ENCODE measurements around the gene PLCH1.

PLCH1 gene

GRCh38 chr3:155604126-155604525 lies 140.7 kb downstream of the PLCH1 start:
- no peak for DNase-seq

GRCh38 chr3:155603302-155603701 lies 141.6 kb downstream of the PLCH1 start:
- DNase-seq, result no peak

GRCh38 chr3:155602307-155602706 lies 142.6 kb downstream of the PLCH1 start:
- DNase-seq, result no peak

DNA sequence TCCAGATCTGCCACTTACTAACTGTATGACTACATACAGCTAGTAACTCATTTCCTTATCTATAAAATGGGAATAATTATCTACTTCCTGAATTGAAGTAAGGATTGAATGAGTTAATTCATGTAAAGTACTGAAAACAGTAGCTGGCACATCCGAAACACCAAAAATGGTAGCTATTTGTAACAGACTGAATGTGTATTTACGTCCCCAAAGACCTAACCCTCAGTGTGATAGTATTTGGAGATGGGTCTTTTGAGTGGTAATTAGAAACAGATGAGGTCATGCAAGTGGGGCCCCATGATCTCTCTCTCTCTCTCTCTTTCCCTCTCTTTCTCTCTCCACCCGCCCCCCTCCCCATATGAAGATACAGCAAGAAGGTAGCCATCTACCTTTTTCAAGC lies 146.2 kb downstream of the PLCH1 start:
- DNase-seq, result no peak

GRCh38 chr3:155596615-155597014 lies 148.3 kb downstream of the PLCH1 start:
- no peak for DNase-seq

DNA sequence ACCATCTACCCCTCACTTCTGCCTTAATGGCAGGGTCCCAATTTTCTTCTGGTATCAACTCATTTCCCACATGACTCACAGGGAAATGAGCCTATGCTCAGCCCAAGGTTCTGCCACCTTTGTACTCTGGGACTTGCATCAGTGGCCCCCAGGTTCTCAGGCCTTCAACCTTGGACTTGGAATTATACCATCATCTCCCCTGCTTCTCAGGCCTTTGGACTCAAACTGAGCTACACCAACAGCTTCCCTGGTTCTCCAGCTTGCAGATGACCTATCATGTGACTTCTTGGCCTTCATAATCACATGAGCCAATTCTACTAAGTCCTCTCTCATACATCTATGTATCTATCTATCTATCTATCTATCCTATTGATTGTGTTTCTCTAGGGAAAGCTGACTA lies 149.5 kb downstream of the PLCH1 start:
- no peak for DNase-seq

DNA sequence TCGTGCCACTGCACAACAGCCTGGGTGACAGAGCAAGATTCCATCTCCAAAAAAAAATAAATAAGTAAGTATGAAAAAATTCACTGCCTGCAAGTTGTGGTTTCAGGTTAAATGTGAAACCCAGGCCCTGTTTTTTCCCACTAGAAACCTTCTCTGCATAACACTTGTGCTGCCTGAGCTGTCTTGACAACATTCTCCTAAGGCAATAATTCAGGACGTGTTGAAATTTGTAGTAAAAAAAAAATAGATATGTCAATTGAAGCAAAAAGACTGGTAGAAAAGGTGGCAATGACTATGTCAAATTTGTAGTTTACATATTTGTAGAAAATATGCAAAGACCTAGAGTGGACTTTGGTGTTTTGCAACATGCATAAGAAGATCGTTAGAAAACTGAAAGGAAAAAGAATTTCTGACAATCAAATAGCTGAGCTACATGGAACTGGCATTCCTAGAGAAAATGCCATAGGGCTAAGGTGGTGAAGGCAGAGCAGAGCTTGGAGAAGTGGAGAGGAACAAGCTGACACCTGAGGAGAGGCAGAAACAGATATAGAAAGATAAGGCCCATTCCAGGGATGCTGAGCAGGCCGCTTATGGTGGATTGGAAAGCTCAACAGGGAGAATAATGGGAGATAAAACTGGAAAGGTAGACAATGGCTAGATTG lies 150.2 kb downstream of the PLCH1 start:
- DNase-seq, result no peak

DNA sequence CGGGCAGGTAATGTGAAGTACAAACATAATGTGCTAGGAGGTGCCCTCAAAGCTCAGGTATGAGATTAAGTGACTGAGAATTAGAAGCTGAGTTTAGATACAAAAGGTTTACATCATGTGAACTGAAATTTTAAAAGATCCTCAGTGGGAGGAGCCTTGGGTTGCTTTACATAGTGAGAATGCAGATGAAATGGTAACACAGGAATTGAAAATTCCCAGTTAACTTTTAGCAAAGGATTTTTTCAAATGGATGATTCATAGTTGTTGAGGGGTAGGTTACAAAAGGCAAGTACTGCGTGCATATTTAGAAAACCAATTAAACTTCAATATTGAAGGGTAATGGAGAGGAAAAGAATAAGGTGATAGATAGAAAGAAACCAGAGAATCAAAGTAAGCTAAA lies 157.3 kb downstream of the PLCH1 start:
- DNase-seq, result no peak

DNA sequence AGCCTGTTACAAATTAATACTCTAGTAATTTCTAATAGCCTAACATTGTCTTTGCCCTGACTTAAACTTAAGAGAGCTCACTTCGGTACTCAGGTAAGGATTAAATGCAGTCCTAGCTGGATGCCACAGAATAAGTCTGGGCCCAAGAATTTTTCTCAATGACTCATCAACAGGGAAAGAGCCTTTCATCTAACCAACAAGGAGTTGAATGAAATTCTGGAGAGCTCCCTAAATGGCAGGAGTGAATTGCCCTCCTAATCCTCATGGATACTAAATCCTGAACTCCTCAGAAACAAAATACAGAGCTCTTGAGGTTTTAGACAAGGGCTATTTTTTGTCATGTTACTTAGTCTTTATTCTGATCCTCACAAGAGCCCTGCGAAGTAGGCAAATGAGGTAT lies 159.5 kb downstream of the PLCH1 start:
- DNase-seq, result no peak

DNA sequence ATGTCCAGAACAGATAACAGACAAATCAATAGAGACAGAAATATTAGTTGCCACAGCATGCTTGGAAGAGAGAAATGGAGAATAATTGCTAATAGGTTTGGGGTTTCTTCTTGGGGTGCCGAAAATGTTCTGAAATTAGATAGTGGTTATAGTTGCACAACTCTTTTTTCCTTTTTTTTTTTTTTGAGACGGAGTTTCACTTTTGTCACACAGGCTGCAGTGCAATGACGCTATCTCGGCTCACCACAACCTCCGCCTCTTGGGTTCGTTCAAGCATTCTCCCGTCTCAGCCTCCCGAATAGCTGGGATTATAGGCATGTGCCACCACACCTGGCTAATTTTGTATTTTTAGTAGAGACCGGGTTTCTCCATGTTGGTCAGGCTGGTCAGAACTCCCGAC lies 163.3 kb downstream of the PLCH1 start:
- DNase-seq, result no peak

GRCh38 chr3:155572085-155572484 lies 172.8 kb downstream of the PLCH1 start:
- no peak for DNase-seq

GRCh38 chr3:155568295-155568694 lies 176.6 kb downstream of the PLCH1 start:
- no peak for DNase-seq

- no peak for DNase-seq
Observed at GRCh38 chr3:155560594-155560993, 184.3 kb downstream of the PLCH1 start.

DNA sequence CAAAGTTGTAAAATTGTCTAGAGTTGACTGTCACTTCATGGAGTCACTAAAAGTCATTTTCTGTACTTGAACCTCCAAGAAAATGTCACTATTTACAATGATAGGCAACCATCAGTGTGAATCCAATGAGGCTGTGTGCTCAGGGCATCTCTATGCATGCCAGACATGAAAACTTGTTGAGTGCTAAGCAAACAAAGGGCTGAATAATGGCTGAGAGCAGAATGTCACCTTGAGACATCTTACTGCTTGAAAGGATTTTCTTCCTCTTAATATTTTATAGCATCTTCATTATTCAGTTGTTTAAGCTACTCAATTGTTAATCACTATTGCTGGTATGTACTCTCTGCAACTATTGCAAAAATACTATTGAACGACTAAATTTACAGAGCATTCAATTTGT lies 184.7 kb downstream of the PLCH1 start:
- no peak for DNase-seq

GRCh38 chr3:155556531-155556930 lies 188.3 kb downstream of the PLCH1 start:
- no peak for DNase-seq

GRCh38 chr3:155555479-155556060 lies 189.3 kb downstream of the PLCH1 start:
- no peak for DNase-seq

DNA sequence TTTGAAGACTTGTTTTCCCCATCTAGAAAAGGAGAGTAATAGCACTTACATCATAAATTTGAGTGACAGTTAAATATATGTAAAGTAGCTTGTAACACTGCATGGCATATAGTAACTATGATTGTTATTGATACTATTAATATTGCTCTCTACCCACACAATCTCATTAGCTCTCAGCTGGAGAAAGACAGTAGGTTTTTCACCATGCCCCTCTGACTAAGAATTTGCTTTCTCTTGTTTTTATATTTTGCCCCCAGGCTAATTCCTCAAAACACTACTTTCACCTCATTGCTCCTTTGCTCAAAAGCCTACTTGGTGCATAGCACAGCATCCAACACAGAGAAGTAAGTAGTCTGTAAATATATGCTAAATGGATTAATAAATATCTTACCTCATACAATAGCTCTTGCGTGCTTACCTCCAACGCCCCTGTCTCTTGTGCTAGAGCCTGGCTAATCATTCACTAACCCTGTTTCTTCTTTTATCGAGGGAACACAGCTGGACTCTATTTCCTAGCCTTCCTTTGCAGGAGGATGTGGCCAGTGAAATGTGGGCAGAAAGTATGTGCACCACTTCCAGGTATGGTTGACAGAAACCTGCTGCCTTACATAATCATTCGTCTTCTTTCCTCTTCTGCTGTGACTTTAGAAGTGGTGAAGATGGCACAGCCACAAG lies 190.0 kb downstream of the PLCH1 start:
- DNase-seq, result no peak

DNA sequence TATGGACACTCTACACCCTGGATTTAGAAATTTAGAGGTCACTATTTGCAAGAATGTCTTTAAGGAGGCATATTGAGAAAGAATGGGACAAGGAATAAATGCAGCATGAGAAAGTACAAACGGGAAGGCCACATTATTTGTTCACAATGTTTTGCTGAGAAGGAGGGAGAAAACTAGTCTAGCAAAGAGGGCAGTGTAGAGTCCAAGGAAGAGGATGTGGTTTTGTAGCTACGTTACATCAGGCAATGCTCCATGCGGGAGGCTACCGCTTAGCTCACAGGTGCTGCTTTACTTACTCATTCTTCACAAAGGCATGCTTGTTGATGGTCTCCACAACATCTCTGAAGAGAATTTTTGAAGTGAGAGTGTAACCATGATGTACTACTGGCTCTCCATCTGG lies 191.1 kb downstream of the PLCH1 start:
- DNase-seq, result no peak

DNA sequence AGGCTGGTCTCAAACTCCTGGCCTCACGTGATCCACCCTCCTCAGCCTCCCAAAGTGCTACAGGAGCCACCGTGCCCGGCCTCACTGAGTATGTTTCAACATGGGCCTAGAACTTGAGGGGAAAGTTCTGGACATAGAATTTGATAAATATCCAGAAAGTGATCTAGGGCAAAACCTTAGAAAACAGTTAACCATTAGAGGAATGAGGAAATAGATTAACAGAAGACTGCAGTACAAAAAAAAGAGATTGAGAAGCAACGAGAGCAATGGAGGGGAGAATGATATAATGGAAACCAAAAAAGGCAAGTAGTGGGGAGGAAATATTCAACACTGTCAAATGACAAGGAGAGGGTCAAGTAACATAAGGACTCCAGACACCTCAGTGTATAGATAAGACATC lies 191.5 kb downstream of the PLCH1 start:
- no peak for DNase-seq

DNA sequence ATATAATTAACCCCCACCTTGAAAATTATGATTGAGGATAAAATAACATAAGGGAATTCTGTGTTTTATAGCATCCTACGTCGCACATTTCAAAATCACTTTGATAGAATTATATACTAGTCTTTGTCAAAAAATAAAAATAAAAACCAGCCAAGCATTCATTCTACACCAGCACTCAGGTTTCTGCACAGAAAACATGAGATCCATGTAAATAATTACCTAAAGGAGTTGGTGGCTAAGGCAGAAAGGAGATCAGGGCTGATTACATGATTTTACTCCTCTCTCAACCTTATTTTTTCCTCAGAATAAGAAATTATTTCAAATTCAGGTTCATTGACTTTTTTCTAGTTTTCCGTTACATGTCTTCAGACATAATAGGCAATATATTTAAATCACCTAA lies 194.5 kb downstream of the PLCH1 start:
- no peak for DNase-seq

GRCh38 chr3:155549087-155549486 lies 195.8 kb downstream of the PLCH1 start:
- DNase-seq, result no peak

DNA sequence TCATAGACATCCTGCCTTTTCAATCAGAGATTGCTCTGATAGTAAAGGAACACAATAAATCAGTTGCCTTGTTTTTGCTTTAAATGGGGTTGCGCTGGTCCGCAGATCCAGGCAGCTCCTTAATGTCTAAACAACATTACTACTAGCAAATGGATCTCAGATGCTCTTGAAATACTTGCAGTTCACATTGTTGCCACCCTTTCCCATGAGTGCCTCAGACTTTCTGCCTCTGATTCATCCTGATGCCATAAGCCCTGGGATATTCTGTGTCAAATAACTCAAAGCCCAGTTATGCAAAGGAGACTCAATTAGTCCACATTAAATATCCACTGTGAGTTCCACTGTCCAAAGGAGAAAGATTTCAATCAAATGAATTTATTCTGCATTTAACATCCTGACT lies 196.7 kb downstream of the PLCH1 start:
- DNase-seq, result no peak

DNA sequence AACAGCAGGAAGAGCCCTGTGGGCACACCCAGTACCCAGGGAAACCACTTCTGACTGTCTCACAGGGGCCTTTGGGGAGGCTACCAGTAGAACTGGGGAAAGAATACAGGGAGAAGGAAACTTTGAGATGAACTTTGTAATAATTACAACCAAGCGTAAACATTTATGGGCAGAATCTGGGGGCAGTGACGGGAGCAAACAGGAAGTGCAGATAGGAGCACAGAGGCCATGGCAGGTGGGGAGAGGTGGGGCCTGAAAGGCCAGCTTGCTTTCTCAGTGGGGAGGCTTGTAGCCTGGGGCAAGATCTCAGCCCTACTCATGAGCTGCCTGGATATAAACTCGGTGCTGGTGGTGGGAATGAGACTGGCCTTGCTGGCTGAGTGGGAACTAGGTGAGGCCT lies 209.8 kb downstream of the PLCH1 start:
- no peak for DNase-seq

GRCh38 chr3:155528579-155528978 lies 216.3 kb downstream of the PLCH1 start:
- no peak for DNase-seq
